ENCODE results near the gene ITSN1.

The ITSN1 gene

GRCh38 chr21:33680870-33681269 lies 38.6 kb downstream of the ITSN1 start:
- Histone ChIP-seq H3K4me1 (ENCODE audit: control insufficient read depth, low read length) (peaks cover 4% of the 10 kb centered on the region; the same call in 1 of the 2 replicates), H3K79me2 (ENCODE audit: control insufficient read depth, low read length) (peaks cover 2% of the 10 kb centered on the region; the same call in 1 of the 2 replicates), H4K20me1 (ENCODE audit: control insufficient read depth, insufficient read depth, low read depth, low read length) (no peaks in the 10 kb centered on the region), H3K9me3 (ENCODE audit: control insufficient read depth, insufficient read depth, low read length) (no peaks in the 10 kb centered on the region), H3K27me3 (ENCODE audit: control insufficient read depth, low read length) (no peaks in the 10 kb centered on the region), H3F3A (ENCODE audit: control insufficient read depth, insufficient read depth) (no peaks in the 10 kb centered on the region), H3K4me2 (ENCODE audit: low read length) (no peak overlapping the region), H3K4me3 (ENCODE audit: low read length) (no peak overlapping the region), H3K36me3 (ENCODE audit: control insufficient read depth, low read length) (no peaks in the 10 kb centered on the region), H3K27ac (ENCODE audit: low read depth, low read length) (no peak overlapping the region), H3K9me2 (replicated peaks; ENCODE audit: control insufficient read depth, low read length) (no peaks in the 10 kb centered on the region)
- TF ChIP-seq EZH2phosphoT487 (IDR thresholded peaks at IDR 0.05; ENCODE audit: borderline replicate concordance, low read length) (no peak), CTCF (IDR thresholded peaks at IDR 0.05; ENCODE audit: low read depth, low read length, poor library complexity, severe bottlenecking) (no peak)

- Histone ChIP-seq H4K20me1 (ENCODE audit: control insufficient read depth, insufficient read depth, low read depth, low read length) (no peaks in the 10 kb centered on the region), H3K27ac (ENCODE audit: low read depth, low read length) (no peak overlapping the region), H3K4me2 (ENCODE audit: low read length) (no peak overlapping the region), H3K27me3 (ENCODE audit: control insufficient read depth, low read length) (no peaks in the 10 kb centered on the region), H3F3A (ENCODE audit: control insufficient read depth, insufficient read depth) (no peaks in the 10 kb centered on the region), H3K4me3 (ENCODE audit: low read length) (no peak overlapping the region), H3K4me1 (ENCODE audit: control insufficient read depth, low read length) (peaks cover 4% of the 10 kb centered on the region; the same call in 1 of the 2 replicates), H3K36me3 (ENCODE audit: control insufficient read depth, low read length) (no peaks in the 10 kb centered on the region), H3K9me2 (replicated peaks; ENCODE audit: control insufficient read depth, low read length) (no peaks in the 10 kb centered on the region), H3K9me3 (ENCODE audit: control insufficient read depth, insufficient read depth, low read length) (no peaks in the 10 kb centered on the region), H3K79me2 (ENCODE audit: control insufficient read depth, low read length) (peaks cover 8% of the 10 kb centered on the region; the same call in 1 of the 2 replicates)
- TF ChIP-seq EZH2phosphoT487 (IDR thresholded peaks at IDR 0.05; ENCODE audit: borderline replicate concordance, low read length) (no peak), CTCF (IDR thresholded peaks at IDR 0.05; ENCODE audit: low read depth, low read length, poor library complexity, severe bottlenecking) (no peak)
Measured at GRCh38 chr21:33682992-33683627, 40.8 kb downstream of the ITSN1 start.

GRCh38 chr21:33684068-33684467 lies 41.8 kb downstream of the ITSN1 start:
- Histone ChIP-seq H3K27ac (ENCODE audit: low read depth, low read length) (no peak overlapping the region), H3K4me1 (ENCODE audit: control insufficient read depth, low read length) (peaks cover 4% of the 10 kb centered on the region; the same call in 1 of the 2 replicates), H3K9me3 (ENCODE audit: control insufficient read depth, insufficient read depth, low read length) (no peaks in the 10 kb centered on the region), H4K20me1 (ENCODE audit: control insufficient read depth, insufficient read depth, low read depth, low read length) (no peaks in the 10 kb centered on the region), H3K27me3 (ENCODE audit: control insufficient read depth, low read length) (no peaks in the 10 kb centered on the region), H3F3A (ENCODE audit: control insufficient read depth, insufficient read depth) (no peaks in the 10 kb centered on the region), H3K79me2 (ENCODE audit: control insufficient read depth, low read length) (peaks cover 8% of the 10 kb centered on the region; the same call in 1 of the 2 replicates), H3K9me2 (replicated peaks; ENCODE audit: control insufficient read depth, low read length) (no peaks in the 10 kb centered on the region), H3K36me3 (ENCODE audit: control insufficient read depth, low read length) (no peaks in the 10 kb centered on the region), H3K4me3 (ENCODE audit: low read length) (no peak overlapping the region), H3K4me2 (ENCODE audit: low read length) (no peak overlapping the region)
- TF ChIP-seq EZH2phosphoT487 (IDR thresholded peaks at IDR 0.05; ENCODE audit: borderline replicate concordance, low read length) = no peak
- no peak for TF ChIP-seq CTCF (IDR thresholded peaks at IDR 0.05; ENCODE audit: low read depth, low read length, poor library complexity, severe bottlenecking)

Measured in DOHH2 (cell line).